Gastroesophageal sphincter (tissue), 3 donors: ENCODE data around the gene CCDC197.

ENCODE experiments used
- EP300 ChIP-seq: sonication (generic); formaldehyde crosslinking; IDR thresholded peaks from one replicate; pipeline ENCODE4 v1.6.1; 2017; ENCODE audit warnings: antibody characterized with exemption, mild to moderate bottlenecking
- POLR2AphosphoS5 ChIP-seq: sonication (generic); formaldehyde crosslinking; IDR thresholded peaks from one replicate; pipeline ENCODE4 v1.6.1; 2017; ENCODE audit warnings: antibody characterized with exemption
- TF ChIP-seq, protein P1 (sequence below), 4 experiments: fragments of 200-600 bp in 2 of 4; fragments of 450-650 bp in 2 of 4; sonication (generic) in 1 of 4; IDR thresholded peaks; one replicate each; pipeline ENCODE4 v1.5.1; 2017 to 2019; ENCODE audit warnings: antibody characterized with exemption in 4 of 4, mild to moderate bottlenecking in 2 of 4, moderate library complexity in 2 of 4

DNA sequence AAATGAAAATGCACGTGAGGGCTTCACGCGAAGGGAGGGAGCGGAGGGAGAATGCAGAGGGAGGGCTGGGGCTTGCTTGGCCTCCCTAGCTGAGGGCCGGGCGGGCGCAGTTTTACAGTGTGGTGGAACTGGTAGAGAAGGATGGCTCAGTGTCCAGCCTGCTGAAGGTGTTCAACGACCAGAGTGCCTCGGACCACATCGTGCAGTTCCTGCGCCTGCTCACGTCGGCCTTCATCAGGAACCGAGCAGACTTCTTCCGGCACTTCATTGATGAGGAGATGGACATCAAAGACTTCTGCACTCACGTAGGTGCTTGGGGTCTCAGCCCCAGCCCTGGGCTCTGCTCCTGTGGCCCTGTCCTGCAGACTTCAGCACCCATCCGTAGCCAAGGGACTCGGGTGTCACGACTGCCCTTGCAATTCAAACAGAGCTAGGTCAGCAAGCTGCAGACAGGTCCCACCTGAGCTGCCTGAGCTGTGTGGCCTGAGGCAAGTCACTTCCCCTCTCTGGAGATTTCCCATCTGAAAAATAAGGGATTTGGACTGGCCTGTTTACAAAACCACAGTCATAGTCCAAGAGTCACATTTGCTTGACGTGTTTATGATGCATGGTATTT, 47.5 kb downstream of the CCDC197 start:
- TF ChIP-seq, protein P1, sequence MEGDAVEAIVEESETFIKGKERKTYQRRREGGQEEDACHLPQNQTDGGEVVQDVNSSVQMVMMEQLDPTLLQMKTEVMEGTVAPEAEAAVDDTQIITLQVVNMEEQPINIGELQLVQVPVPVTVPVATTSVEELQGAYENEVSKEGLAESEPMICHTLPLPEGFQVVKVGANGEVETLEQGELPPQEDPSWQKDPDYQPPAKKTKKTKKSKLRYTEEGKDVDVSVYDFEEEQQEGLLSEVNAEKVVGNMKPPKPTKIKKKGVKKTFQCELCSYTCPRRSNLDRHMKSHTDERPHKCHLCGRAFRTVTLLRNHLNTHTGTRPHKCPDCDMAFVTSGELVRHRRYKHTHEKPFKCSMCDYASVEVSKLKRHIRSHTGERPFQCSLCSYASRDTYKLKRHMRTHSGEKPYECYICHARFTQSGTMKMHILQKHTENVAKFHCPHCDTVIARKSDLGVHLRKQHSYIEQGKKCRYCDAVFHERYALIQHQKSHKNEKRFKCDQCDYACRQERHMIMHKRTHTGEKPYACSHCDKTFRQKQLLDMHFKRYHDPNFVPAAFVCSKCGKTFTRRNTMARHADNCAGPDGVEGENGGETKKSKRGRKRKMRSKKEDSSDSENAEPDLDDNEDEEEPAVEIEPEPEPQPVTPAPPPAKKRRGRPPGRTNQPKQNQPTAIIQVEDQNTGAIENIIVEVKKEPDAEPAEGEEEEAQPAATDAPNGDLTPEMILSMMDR (IDR thresholded peaks at IDR 0.05): no peak
- no peak for TF ChIP-seq POLR2AphosphoS5
- TF ChIP-seq EP300: no peak
